Adrenal gland (tissue), 12 donors: ENCODE data around the gene IL16. TPM values are rescaled to one million over a fixed set of nuclear protein-coding genes. Genes with fewer than 3 reads are reported as not detected.

Experiments used
- DNase-seq, 7 donors: peaks; one replicate each; pipeline ENCODE4 v3.0.0-alpha.2; 2019 to 2020
- H3K27ac ChIP-seq, 5 donors: fragments of 200-600 bp; sonication (generic) in 4 of 5; 1 replicate in 3 of 5; 2 replicates in 2 of 5; pipeline versions ENCODE4 v1.5.1 to v1.8.0; 2016 to 2020; ENCODE audit warnings: mild to moderate bottlenecking in 1 of 5
- H3K27me3 ChIP-seq: fragments of 200-600 bp; 2 replicates; pipeline ENCODE4 v1.8.0; 2021
- H3K36me3 ChIP-seq, 2 donors: fragments of 200-600 bp; replicated peaks in 1 of 2; 1 replicate in 1 of 2; 2 replicates in 1 of 2; pipeline versions ENCODE4 v1.5.1 to v1.8.0; 2018 to 2022
- H3K4me1 ChIP-seq, 2 donors: fragments of 200-600 bp; replicated peaks in 1 of 2; 1 replicate in 1 of 2; 2 replicates in 1 of 2; pipeline versions ENCODE4 v1.5.1 to v1.8.0; 2018 to 2021
- H3K4me3 ChIP-seq, 4 donors: fragments of 200-600 bp; sonication (generic) in 3 of 4; one replicate each; pipeline ENCODE4 v1.5.1; 2016 to 2018
- H3K9me3 ChIP-seq, 3 donors: fragments of 200-600 bp; sonication (generic) in 1 of 3; replicated peaks in 1 of 3; 1 replicate in 2 of 3; 2 replicates in 1 of 3; pipeline versions ENCODE4 v1.5.1 to v1.8.0; 2016 to 2021
- POLR2A ChIP-seq, 2 donors: fragments of 450-650 bp; IDR thresholded peaks; one replicate each; pipeline ENCODE4 v1.6.1; 2017; ENCODE audit warnings: antibody characterized with exemption in 2 of 2, mild to moderate bottlenecking in 2 of 2, moderate library complexity in 1 of 2
- WGBS, 4 donors: extraction: QIAGEN DNeasy Blood & Tissue Kit in 2 of 4; methylation state at CpG; one replicate each; pipeline versions ENCODE4 v1.1.5 to v1.1.7; 2013 to 2017; 5-methylcytosine and 5-hydroxymethylcytosine counted together
- intact Hi-C, 2 donors: fragments of 100-400 bp; cut with DNase I; formaldehyde crosslinking; loops; one replicate each; pipeline versions ENCODE4 v1.14.1 to v1.15.0; 2022 to 2023
- polyA plus RNA-seq, 3 donors: library from polyadenylated mRNA; stranded (reverse); fragments of 200-250 nt in 2 of 3; fragments of 350-450 nt in 1 of 3; fragmentation: Illumina TruSeq in 1 of 3; extraction: RNeasy Lipid Tissue Mini Kit (QIAGEN cat#74804) in 1 of 3; gene quantifications; one replicate each; pipeline ENCODE4 v1.2.3, GENCODE V29; 2013 to 2014
- total RNA-seq, 9 donors: library from RNA; depleted of rRNA in 4 of 9; stranded (reverse); fragments of >200 nt in 4 of 9; fragments of 120-200 nt in 1 of 9; fragmentation: NEBNext Ultra II Directional in 1 of 9; extraction: Animal tissue kit (Norgen Biotek cat#: 25700) in 1 of 9; gene quantifications; one replicate each; pipeline versions ENCODE4 v1.1.0 to v1.2.4, GENCODE V29; 2013 to 2023
- TF ChIP-seq, protein P1 (sequence below), 6 experiments: fragments of 450-650 bp in 4 of 6; fragments of 200-600 bp in 2 of 6; sonication (generic) in 1 of 6; IDR thresholded peaks; 1 replicate in 5 of 6; 2 replicates in 1 of 6; pipeline versions ENCODE4 v1.5.1 to v1.8.0; 2016 to 2021; ENCODE audit warnings: antibody characterized with exemption in 6 of 6, mild to moderate bottlenecking in 2 of 6, moderate library complexity in 1 of 6
- donor health status: healthy with polysubstance abuse.
- donor health status: Bipolar disorder and iron deficiency.
- donor health status: DM: yes; HTN: yes; CAD: no.
- donor health status: DM: no; HTN: no; CAD: no.
- donor health status: DM: no; HTN: no; CAD: no.
- donor health status: DM: yes; HTN: yes; CAD: no.

IL16 gene
- total and polyA plus RNA-seq, 12 donors: 2.2 to 16.0 (median 6.3) TPM

DNA sequence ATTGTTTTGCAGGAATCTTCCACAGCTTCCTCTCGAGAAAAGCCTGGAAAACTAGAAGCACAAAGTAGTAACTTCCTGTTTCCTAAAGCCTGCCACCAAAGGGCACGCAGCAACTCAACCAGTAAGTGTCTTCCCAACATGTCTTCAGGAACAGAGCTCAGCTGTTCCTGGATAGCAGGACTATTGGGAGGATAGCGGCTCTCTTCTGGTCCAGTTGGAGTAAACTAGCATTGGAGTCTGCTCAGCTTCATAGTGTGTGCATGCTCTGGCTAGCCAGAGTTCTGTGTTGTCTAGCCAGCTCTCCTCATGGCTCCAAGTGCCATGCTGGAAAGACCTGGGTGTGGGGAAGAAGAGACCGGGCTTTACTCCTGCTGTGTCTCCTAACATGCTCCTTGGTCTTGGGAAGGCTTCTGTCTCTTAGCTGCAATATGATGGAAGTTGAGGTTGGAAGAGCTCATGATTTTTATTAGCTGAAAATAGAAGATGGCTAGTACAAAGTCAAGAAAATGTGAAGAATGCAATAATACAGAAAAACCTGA is 63.1 kb downstream of the IL16 start:
- TF ChIP-seq POLR2A (IDR thresholded peaks at IDR 0.05): no peak
- intact Hi-C loops: loop anchor here (10.0 kb wide), 2 partner anchors 155 to 285 kb away; no protein-coding TSS in a partner anchor
- 68 to 92% (median 77%) methylated on average over 3 to 4 of the region's 4 CpGs for WGBS, 4 donors
- H3K27me3 ChIP-seq: peaks cover 13% of the 10 kb centered on the region
- no peak overlapping the region for H3K27ac ChIP-seq
- H3K4me3 ChIP-seq: no peak overlapping the region
- peaks cover 0 to 6% of the 10 kb centered on the region in 2 donors for H3K4me1 ChIP-seq
- H3K36me3 ChIP-seq: no peaks in the 10 kb centered on the region
- no peak for DNase-seq
- no peaks in the 10 kb centered on the region for H3K9me3 ChIP-seq

DNA sequence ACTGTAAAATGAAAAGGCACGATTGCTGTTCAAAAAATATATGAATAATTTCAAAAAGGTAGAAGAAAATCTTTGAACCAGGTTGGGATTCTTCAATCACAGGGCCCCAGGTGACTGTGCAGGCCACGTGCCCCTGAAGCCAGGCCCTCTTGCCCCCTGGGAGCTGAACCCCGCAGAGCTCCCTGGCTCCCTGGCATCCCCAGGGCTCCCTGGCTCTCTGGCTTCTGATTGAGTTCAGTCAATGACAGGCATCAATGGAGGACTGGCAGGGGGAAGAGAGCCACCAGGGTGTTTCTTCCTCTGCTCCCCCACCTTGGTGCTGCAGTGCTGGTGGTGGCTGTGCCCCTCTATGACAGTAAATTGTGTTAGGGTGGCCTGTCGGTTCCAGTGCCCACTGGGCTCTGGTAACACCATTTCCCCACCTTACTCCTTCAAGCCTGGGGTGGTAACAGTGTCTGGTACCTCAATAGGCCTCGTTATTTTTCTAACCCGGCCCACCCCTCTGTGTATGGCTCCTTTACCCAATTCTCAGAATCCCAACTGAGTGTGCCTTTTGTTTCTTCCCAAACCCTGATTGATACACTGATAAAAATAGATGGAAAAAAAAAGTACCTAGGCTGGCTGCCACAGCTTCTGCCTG is 64.6 kb downstream of the IL16 start:
- intact Hi-C loops: loop anchor here (10.0 kb wide), 2 partner anchors 156 to 286 kb away; no protein-coding TSS in a partner anchor
- no peaks in the 10 kb centered on the region for H3K36me3 ChIP-seq
- WGBS, 4 donors: 77 to 83% (median 82%) methylated on average over 6 of the region's 6 CpGs
- no peak overlapping the region for H3K4me3 ChIP-seq
- TF ChIP-seq, protein P1, sequence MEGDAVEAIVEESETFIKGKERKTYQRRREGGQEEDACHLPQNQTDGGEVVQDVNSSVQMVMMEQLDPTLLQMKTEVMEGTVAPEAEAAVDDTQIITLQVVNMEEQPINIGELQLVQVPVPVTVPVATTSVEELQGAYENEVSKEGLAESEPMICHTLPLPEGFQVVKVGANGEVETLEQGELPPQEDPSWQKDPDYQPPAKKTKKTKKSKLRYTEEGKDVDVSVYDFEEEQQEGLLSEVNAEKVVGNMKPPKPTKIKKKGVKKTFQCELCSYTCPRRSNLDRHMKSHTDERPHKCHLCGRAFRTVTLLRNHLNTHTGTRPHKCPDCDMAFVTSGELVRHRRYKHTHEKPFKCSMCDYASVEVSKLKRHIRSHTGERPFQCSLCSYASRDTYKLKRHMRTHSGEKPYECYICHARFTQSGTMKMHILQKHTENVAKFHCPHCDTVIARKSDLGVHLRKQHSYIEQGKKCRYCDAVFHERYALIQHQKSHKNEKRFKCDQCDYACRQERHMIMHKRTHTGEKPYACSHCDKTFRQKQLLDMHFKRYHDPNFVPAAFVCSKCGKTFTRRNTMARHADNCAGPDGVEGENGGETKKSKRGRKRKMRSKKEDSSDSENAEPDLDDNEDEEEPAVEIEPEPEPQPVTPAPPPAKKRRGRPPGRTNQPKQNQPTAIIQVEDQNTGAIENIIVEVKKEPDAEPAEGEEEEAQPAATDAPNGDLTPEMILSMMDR (IDR thresholded peaks at IDR 0.05): no peak
- TF ChIP-seq POLR2A (IDR thresholded peaks at IDR 0.05): no peak
- peaks cover 11% of the 10 kb centered on the region for H3K27me3 ChIP-seq
- no peak for DNase-seq
- no peaks in the 10 kb centered on the region for H3K9me3 ChIP-seq
- H3K4me1 ChIP-seq: peaks cover 0 to 8% of the 10 kb centered on the region in 2 donors
- no peak overlapping the region for H3K27ac ChIP-seq

DNA sequence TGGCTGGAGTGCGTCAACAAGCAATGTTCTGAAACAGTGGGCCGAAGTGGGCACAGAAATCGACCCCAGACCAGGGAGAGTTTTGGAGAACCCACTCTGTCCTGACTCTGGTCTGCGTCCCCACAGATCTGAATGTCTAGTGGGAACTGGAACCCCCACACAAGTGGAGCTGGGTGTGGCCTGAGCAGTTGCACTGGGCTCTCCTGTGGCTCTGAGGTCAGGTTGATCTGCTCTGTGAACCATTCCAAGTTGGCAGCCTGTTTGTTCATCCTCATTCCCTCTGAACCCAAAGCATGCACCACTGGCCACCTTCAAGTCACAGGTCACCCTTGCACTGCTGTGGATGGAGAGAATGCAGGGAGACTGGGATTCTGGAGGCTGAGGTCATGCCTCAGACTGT is 66.8 kb downstream of the IL16 start:
- Histone ChIP-seq H3K27ac (no peak overlapping the region), H3K27me3 (peaks cover 5% of the 10 kb centered on the region), H3K9me3 (no peaks in the 10 kb centered on the region), H3K4me1 (peaks cover 0 to 3% of the 10 kb centered on the region in 2 donors), H3K4me3 (no peak overlapping the region), H3K36me3 (no peaks in the 10 kb centered on the region)
- DNase-seq: no peak
- intact Hi-C loops: loop anchor here (10.0 kb wide), 2 partner anchors 159 to 289 kb away; no protein-coding TSS in a partner anchor
- TF ChIP-seq POLR2A (IDR thresholded peaks at IDR 0.05): no peak
- TF ChIP-seq, protein P1 (IDR thresholded peaks at IDR 0.05): no peak
- 74 to 86% (median 80%) methylated on average over 3 to 4 of the region's 4 CpGs for WGBS, 4 donors

DNA sequence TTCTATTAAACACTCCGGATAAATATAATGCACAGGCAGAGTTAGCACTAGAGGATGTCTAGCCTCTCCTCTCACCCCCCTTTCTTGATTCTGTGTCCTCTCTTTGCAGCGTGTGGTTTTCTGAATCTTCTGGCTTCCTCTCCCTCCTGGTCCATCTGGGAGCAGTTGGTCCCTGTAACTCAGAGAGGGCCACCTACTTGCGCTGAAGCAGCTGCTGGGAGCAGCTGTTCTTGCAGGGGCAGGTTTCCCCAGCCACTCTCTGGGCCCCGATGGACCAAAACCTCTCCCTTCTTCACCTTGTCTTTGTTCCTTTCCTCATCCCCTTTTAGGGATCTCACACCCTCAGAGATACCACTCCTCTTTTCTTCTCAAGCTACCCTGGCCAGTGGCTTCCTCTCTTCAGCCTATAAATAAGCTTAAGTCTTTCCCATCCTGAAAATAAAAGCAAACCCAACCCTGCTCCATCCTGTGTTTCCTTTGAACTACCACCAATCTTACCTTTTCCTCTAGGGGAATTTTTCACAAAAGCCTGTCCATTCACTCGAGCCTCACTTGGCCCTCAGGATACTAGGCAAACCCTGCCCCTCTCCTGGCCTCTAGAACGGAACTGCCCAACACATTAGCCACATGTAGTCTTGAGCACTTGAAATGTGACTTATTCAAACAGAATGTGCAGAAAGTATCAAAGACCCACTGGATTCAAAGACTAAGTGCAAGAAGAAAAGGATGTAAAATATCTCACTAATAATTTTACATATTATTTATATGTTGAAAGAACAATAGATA is 67.6 kb downstream of the IL16 start:
- H3K4me1 ChIP-seq: peaks cover 0 to 3% of the 10 kb centered on the region in 2 donors
- H3K36me3 ChIP-seq: no peaks in the 10 kb centered on the region
- intact Hi-C loops: loop anchor here (10.0 kb wide), 2 partner anchors 159 to 289 kb away; no protein-coding TSS in a partner anchor
- H3K9me3 ChIP-seq: no peaks in the 10 kb centered on the region
- DNase-seq: no peak
- TF ChIP-seq, protein P1 (IDR thresholded peaks at IDR 0.05): no peak
- 71 to 81% (median 80%) methylated on average over 6 of the region's 6 CpGs for WGBS, 4 donors
- H3K4me3 ChIP-seq: no peak overlapping the region
- H3K27me3 ChIP-seq: no peaks in the 10 kb centered on the region
- no peak overlapping the region for H3K27ac ChIP-seq
